OCI-LY7 (cell line): ENCODE data around the gene ALOXE3. TPM values are rescaled to one million over a fixed set of nuclear protein-coding genes. Genes with fewer than 3 reads are reported as not detected.
A peak's percentile ranks its signal among the peaks of the same experiment; 100 is the strongest.

Experiments used
- BruUV-seq: library from RNA; stranded (reverse); fragments of 400-500 nt; replicated peaks from 2 replicates; lab custom pipeline; 2021; lab: Mats Ljungman, UMichigan
- CTCF ChIA-PET: fragments of 300-600 bp; sonication (Branson Sonifier 250); formaldehyde crosslinking; loops from one replicate; lab custom pipeline; 2022; ENCODE audit warnings: antibody characterized with exemption; ENCODE audit not compliant: unreplicated experiment; lab: Charles Lee
- POLR2A ChIA-PET: fragments of 300-600 bp; sonication (Branson Sonifier 250); formaldehyde crosslinking; loops from one replicate; lab custom pipeline; 2022; ENCODE audit warnings: antibody characterized with exemption; lab: Charles Lee
- DNase-seq: peaks from one replicate; pipeline ENCODE4 v3.0.0-alpha.2; 2015; ENCODE audit warnings: low spot score
- H2AFZ ChIP-seq: fragments of 200-600 bp; sonication (generic), shearing (Covaris generic); 2 replicates; pipeline ENCODE4 v1.6.1; 2014; ENCODE audit warnings: mild to moderate bottlenecking, antibody characterized with exemption, low read length, moderate library complexity
- H3K27ac ChIP-seq: fragments of 200-600 bp; sonication (generic); 2 replicates; pipeline ENCODE4 v1.5.1; 2014; ENCODE audit warnings: mixed run types, low read depth, mild to moderate bottlenecking, moderate library complexity, low read length, inconsistent platforms; ENCODE audit not compliant: poor library complexity, severe bottlenecking
- H3K36me3 ChIP-seq: fragments of 200-600 bp; sonication (generic); 2 replicates; pipeline ENCODE4 v1.6.1; 2014; ENCODE audit warnings: mild to moderate bottlenecking, antibody characterized with exemption, low read length, moderate library complexity, mixed read lengths; ENCODE audit not compliant: insufficient read depth
- H3K4me1 ChIP-seq: fragments of 200-600 bp; sonication (generic); 2 replicates; pipeline ENCODE4 v1.5.1; 2014; ENCODE audit warnings: mild to moderate bottlenecking, low read length; ENCODE audit not compliant: insufficient read depth, poor library complexity, severe bottlenecking
- H3K4me2 ChIP-seq: fragments of 200-600 bp; sonication (generic); 2 replicates; pipeline ENCODE4 v1.6.1; 2014; ENCODE audit warnings: mild to moderate bottlenecking, low read length
- H3K4me3 ChIP-seq: fragments of 200-600 bp; sonication (generic); 2 replicates; pipeline ENCODE4 v1.5.1; 2014; ENCODE audit warnings: mild to moderate bottlenecking, low read depth, low read length; ENCODE audit not compliant: poor library complexity, severe bottlenecking
- H3K79me2 ChIP-seq: fragments of 200-600 bp; sonication (generic); 2 replicates; pipeline ENCODE4 v1.6.1; 2016; ENCODE audit warnings: low read depth, mild to moderate bottlenecking, low read length, moderate library complexity, mixed read lengths; ENCODE audit not compliant: insufficient read depth
- H3K9me2 ChIP-seq: fragments of 200-600 bp; sonication (generic); 2 replicates; pipeline ENCODE4 v1.6.1; 2016; ENCODE audit warnings: mild to moderate bottlenecking, low read length, mixed read lengths; ENCODE audit not compliant: insufficient read depth
- H3K9me3 ChIP-seq: fragments of 200-600 bp; sonication (generic); 2 replicates; pipeline ENCODE4 v1.6.1; 2014; ENCODE audit warnings: mild to moderate bottlenecking, mixed run types, low read length, mixed read lengths
- H4K20me1 ChIP-seq: fragments of 200-600 bp; sonication (generic); 2 replicates; pipeline ENCODE4 v1.6.1; 2014; ENCODE audit warnings: mild to moderate bottlenecking, antibody characterized with exemption, low read length, moderate library complexity, mixed read lengths; ENCODE audit not compliant: insufficient read depth
- CTCF ChIP-seq: fragments of 200-600 bp; sonication (generic); conservative IDR thresholded peaks from 2 replicates; pipeline ENCODE4 v1.5.1; 2014; ENCODE audit warnings: mild to moderate bottlenecking, antibody characterized with exemption, low read length, moderate library complexity, mixed read lengths
- EZH2phosphoT487 ChIP-seq: fragments of 200-600 bp; sonication (generic); IDR thresholded peaks from 2 replicates; pipeline ENCODE4 v1.6.1; 2018; ENCODE audit warnings: low read depth, borderline replicate concordance, mild to moderate bottlenecking, mixed run types, antibody characterized with exemption, low read length, moderate library complexity, mixed read lengths
- intact Hi-C: fragments of 100-400 bp; cut with micrococcal nuclease; formaldehyde crosslinking; loops from one replicate; pipeline ENCODE4 v1.10.0; 2022; ENCODE audit not compliant: unreplicated experiment
- total RNA-seq, 2 experiments: library from RNA; depleted of rRNA in 1 of 2; stranded (reverse); fragments of >200 nt in 1 of 2; shearing (Covaris generic) in 1 of 2; gene quantifications; 2 replicates each; pipeline ENCODE4 v1.2.3, GENCODE V29; 2014 to 2022

ALOXE3 gene
- total RNA-seq, 2 experiments from 2014 or later, result 0.10 TPM; not detected in 1

DNA sequence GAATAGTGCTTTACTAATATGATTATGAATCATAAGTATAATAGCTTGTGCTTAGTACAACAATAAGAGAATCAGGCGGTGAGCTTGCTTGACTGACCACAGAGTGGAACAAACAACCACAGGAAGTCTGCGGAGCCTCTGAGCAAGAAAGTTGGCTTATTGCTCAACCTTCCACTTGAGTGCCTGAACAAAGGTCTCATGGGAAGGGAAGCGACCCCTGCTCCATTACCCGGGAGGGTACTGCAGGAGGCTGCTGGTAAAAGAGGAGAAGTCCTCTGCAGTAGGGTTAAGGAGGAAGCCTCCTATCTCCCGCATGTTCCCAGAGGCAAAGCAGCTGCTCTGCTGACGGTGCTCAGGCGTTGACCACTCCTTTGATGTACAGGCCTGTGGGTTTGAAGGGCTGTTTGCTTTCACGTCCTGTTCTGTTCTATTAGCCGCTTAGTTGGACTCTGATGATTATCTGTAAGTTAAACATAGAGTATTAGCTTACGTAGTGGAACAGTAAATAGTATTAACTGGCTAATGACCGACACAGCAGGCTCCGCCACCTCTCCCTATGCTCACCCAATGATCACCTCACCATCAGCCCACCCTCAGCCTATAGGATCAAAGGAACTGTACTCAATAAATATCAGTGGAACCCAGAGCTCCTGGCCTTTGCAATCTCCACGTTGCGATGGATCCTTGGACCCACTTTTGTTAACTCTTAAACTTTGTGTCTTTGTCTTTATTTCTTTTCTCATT, 61.9 kb downstream of the ALOXE3 start:
- no TSS peak for BruUV-seq
- Histone ChIP-seq H3K27ac (no peak overlapping the region), H4K20me1 (no peaks in the 10 kb centered on the region), H3K36me3 (no peaks in the 10 kb centered on the region), H3K9me2 (no peaks in the 10 kb centered on the region), H2AFZ (peak overlapping the region; percentile 43; the same call in 1 of the 2 replicates), H3K4me2 (peak overlapping the region; percentile 35), H3K4me1 (peaks cover 27% of the 10 kb centered on the region), H3K9me3 (no peaks in the 10 kb centered on the region), H3K4me3 (no peak overlapping the region), H3K79me2 (no peaks in the 10 kb centered on the region)
- intact Hi-C loops, result loop anchor here (2.0 to 5.0 kb wide), 2 partner anchors 40 to 144 kb away; no protein-coding TSS in a partner anchor
- TF ChIP-seq CTCF (no peak), EZH2phosphoT487 (no peak)
- DNase-seq, result peak; percentile 29
- POLR2A ChIA-PET, result interaction anchor here (0.6 to 1.0 kb wide), 4 partner anchors 18 to 195 kb away, joined by 3 read pairs; no protein-coding TSS in a partner anchor
- CTCF ChIA-PET, result no interaction called here

DNA sequence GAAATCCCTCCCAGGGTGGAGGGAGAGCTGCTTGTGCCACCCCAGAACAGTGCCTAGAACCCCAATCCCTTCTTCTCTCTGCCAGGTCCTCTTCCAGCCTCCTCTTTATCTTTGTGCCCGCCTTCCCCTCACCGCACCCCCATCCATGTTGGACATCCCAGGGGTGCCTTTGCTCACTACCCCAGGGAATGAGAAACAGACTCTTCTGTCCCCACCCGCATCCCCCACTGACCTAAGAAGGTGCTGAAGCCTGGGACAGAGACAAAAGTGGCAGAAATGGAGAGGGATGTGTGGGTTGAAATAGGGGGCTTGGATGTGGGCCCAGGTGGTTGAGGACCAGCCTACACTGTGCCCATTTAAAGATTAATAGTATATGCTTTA, 62.5 kb downstream of the ALOXE3 start:
- intact Hi-C loops, result loop anchor here (2.0 to 5.0 kb wide), 2 partner anchors 39 to 144 kb away; no protein-coding TSS in a partner anchor
- DNase-seq, result no peak
- peaks cover 27% of the 10 kb centered on the region for H3K4me1 ChIP-seq
- no peaks in the 10 kb centered on the region for H3K79me2 ChIP-seq
- TF ChIP-seq EZH2phosphoT487 (no peak), CTCF (no peak)
- CTCF ChIA-PET, result no interaction called here
- no peaks in the 10 kb centered on the region for H3K9me2 ChIP-seq
- H3K4me3 ChIP-seq, result no peak overlapping the region
- POLR2A ChIA-PET, result interaction anchor here (0.6 to 1.0 kb wide), 4 partner anchors 18 to 194 kb away, joined by 3 read pairs; no protein-coding TSS in a partner anchor
- no TSS peak for BruUV-seq
- H3K9me3 ChIP-seq, result no peaks in the 10 kb centered on the region
- no peak overlapping the region for H3K4me2 ChIP-seq
- H3K27ac ChIP-seq, result no peak overlapping the region
- H2AFZ ChIP-seq, result no peak overlapping the region
- no peaks in the 10 kb centered on the region for H3K36me3 ChIP-seq
- no peaks in the 10 kb centered on the region for H4K20me1 ChIP-seq

GRCh38 chr17:8053600-8053999, 64.7 kb downstream of the ALOXE3 start:
- Histone ChIP-seq H3K9me2 (no peaks in the 10 kb centered on the region), H3K36me3 (no peaks in the 10 kb centered on the region), H3K27ac (no peak overlapping the region), H4K20me1 (no peaks in the 10 kb centered on the region), H3K4me3 (no peak overlapping the region), H2AFZ (no peak overlapping the region), H3K79me2 (no peaks in the 10 kb centered on the region), H3K4me1 (peaks cover 13% of the 10 kb centered on the region), H3K4me2 (no peak overlapping the region), H3K9me3 (no peaks in the 10 kb centered on the region)
- BruUV-seq, result no TSS peak
- POLR2A ChIA-PET, result no interaction called here
- TF ChIP-seq CTCF (no peak), EZH2phosphoT487 (no peak)
- CTCF ChIA-PET, result interaction anchor here (0.6 kb wide), 2 partner anchors 196 to 339 kb away, joined by 3 to 4 read pairs; partner anchors contain the start of gene NAA38
- DNase-seq, result no peak
- intact Hi-C loops, result no loop called here
